Measurements from ENCODE around the gene TMEM200C.

The TMEM200C gene

DNA sequence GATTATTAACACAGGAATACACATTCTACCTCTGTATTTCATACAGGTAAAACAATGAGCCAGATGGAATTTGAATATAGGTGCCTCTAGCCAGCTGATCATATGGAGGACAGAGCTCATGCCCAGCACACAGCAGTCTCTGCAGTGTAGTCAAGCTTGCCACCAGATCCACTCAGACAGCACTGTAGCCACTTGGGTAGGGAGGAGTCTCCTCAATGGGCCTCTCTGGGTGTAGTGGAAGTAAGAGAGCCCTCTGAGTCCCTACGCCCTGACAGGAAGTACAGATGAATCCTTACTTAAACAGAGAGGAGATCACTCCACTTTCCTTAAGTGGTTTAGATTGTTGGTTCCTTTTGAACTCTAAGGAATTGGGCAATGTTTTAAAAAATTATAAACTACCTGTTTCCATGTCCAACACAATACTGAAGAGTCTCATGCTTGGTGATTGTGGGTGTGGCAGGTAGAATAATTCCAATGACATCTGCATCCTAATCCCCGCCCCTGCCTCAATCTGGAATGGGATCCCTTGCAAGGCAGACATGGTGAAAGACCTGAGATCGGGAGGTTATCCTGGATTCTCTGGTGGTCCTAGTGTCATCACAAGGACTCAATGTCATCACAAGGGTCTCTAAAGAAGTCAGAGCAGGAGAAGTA lies 23.0 kb upstream of the TMEM200C start:
- DNase-seq (ENCODE audit: insufficient read length, low spot score) (no peak), FAIRE-seq (no peak)
- no peak for TF ChIP-seq POU2F2 (IDR thresholded peaks at IDR 0.05; ENCODE audit: low read depth, low read length)
- TF ChIP-seq PAX5 (IDR thresholded peaks at IDR 0.05; ENCODE audit: insufficient read depth, low read length, severe bottlenecking), result no peak
- no peak for TF ChIP-seq TAF1 (IDR thresholded peaks at IDR 0.05; ENCODE audit: low read depth, low read length)
- TF ChIP-seq SPI1 (IDR thresholded peaks at IDR 0.05; ENCODE audit: low read depth, low read length), result no peak
- TF ChIP-seq POLR2AphosphoS5 (IDR thresholded peaks at IDR 0.05; ENCODE audit: low read depth, low read length), result no peak
- no peak for TF ChIP-seq POLR2A (IDR thresholded peaks at IDR 0.05; ENCODE audit: low read depth, low read length)

DNA sequence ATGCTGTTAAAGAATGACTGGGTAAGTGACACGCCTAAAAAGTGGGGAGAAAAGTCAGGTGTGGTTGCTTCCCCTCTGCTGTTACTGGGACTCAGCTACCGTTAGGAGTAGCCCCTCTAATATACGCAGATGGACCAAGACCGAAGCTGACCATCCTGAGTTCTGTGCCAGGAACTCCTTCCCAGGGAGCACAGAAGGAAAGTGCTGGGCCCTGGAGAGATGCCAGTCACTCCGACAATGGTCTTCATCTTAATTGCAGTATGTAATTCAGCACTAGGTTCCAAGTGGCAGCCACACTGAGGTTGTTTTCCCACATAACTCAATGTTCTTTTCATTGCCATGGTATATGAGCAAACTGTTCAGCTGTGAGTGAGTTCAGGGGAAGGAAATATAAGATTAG lies 19.6 kb upstream of the TMEM200C start:
- no peak for FAIRE-seq
- no peak for TF ChIP-seq TAF1 (IDR thresholded peaks at IDR 0.05; ENCODE audit: low read depth, low read length)
- no peak for TF ChIP-seq POLR2AphosphoS5 (IDR thresholded peaks at IDR 0.05; ENCODE audit: low read depth, low read length)
- TF ChIP-seq POLR2A (IDR thresholded peaks at IDR 0.05; ENCODE audit: low read depth, low read length), result no peak
- TF ChIP-seq SPI1 (IDR thresholded peaks at IDR 0.05; ENCODE audit: low read depth, low read length), result no peak
- no peak for TF ChIP-seq PAX5 (IDR thresholded peaks at IDR 0.05; ENCODE audit: insufficient read depth, low read length, severe bottlenecking)
- TF ChIP-seq POU2F2 (IDR thresholded peaks at IDR 0.05; ENCODE audit: low read depth, low read length), result no peak
- no peak for DNase-seq (ENCODE audit: insufficient read length, low spot score)

DNA sequence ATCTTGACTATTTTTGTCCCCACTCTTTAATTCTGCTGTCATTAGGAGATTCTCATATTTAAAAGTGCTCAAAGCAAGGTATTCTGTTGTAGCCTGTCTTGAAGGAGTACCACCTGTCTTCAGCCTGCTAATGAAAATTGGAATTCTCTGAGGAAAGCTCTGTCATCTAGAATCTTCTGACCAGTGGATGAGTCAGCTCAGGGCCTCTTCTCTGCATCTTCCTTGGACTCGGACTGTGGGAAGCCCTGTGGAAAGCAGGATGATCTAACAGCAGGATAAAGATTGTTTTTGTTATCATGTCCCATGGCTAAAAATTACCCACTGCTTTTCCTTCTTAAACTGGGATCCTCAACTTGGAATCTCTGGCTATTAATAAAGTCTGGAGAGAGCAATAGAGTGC lies 18.7 kb upstream of the TMEM200C start:
- TF ChIP-seq SPI1 (IDR thresholded peaks at IDR 0.05; ENCODE audit: low read depth, low read length) (no peak), POLR2A (IDR thresholded peaks at IDR 0.05; ENCODE audit: low read depth, low read length) (no peak), POLR2AphosphoS5 (IDR thresholded peaks at IDR 0.05; ENCODE audit: low read depth, low read length) (no peak), TAF1 (IDR thresholded peaks at IDR 0.05; ENCODE audit: low read depth, low read length) (no peak), POU2F2 (IDR thresholded peaks at IDR 0.05; ENCODE audit: low read depth, low read length) (no peak), PAX5 (IDR thresholded peaks at IDR 0.05; ENCODE audit: insufficient read depth, low read length, severe bottlenecking) (no peak)
- no peak for DNase-seq (ENCODE audit: insufficient read length, low spot score)
- no peak for FAIRE-seq

DNA sequence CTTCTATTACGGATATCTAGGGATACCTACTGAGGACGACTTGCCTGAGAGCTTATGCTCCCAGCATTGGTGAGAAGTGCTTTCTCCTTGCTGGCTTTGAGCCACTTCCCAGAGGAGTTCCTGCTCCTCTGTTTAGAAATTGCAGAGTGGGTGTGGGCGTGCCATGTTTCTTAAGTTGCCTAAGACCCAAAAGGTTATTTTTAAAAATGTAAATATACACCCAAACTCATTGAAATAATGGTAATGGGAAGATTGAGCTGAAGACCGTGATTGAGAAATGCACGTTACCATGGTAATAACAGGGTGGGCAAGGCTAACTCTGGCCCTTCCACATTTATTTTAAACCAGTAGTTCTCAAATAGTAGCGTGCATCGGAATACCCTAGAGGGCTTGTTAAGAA lies 17.2 kb upstream of the TMEM200C start:
- TF ChIP-seq POU2F2 (IDR thresholded peaks at IDR 0.05; ENCODE audit: low read depth, low read length) (no peak), POLR2AphosphoS5 (IDR thresholded peaks at IDR 0.05; ENCODE audit: low read depth, low read length) (no peak), TAF1 (IDR thresholded peaks at IDR 0.05; ENCODE audit: low read depth, low read length) (no peak), POLR2A (IDR thresholded peaks at IDR 0.05; ENCODE audit: low read depth, low read length) (no peak), PAX5 (IDR thresholded peaks at IDR 0.05; ENCODE audit: insufficient read depth, low read length, severe bottlenecking) (no peak), SPI1 (IDR thresholded peaks at IDR 0.05; ENCODE audit: low read depth, low read length) (no peak)
- DNase-seq (ENCODE audit: insufficient read length, low spot score), result no peak
- FAIRE-seq, result no peak

DNA sequence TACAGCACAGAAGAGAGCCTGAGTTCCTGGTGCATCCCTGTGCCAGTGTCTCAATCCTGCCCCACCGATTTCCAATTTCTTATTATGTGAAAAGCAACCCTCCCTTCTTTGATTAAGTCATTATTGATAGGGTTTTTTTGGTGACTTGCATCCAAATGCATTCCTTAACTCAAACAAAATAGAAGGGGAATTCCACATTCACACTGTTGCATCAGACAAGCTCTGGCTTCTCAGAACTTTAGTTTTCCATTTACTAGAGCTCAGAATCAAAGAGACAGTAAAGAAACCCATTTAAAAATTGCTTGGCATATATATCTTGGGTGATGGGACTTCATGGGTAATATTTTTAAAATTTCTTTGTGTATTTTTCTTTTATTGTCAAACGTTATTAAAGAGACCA lies 13.8 kb upstream of the TMEM200C start:
- no peak for TF ChIP-seq SPI1 (IDR thresholded peaks at IDR 0.05; ENCODE audit: low read depth, low read length)
- TF ChIP-seq POLR2AphosphoS5 (IDR thresholded peaks at IDR 0.05; ENCODE audit: low read depth, low read length), result no peak
- TF ChIP-seq POLR2A (IDR thresholded peaks at IDR 0.05; ENCODE audit: low read depth, low read length), result no peak
- no peak for TF ChIP-seq PAX5 (IDR thresholded peaks at IDR 0.05; ENCODE audit: insufficient read depth, low read length, severe bottlenecking)
- TF ChIP-seq POU2F2 (IDR thresholded peaks at IDR 0.05; ENCODE audit: low read depth, low read length), result no peak
- TF ChIP-seq TAF1 (IDR thresholded peaks at IDR 0.05; ENCODE audit: low read depth, low read length), result no peak
- no peak for DNase-seq (ENCODE audit: insufficient read length, low spot score)
- FAIRE-seq, result no peak

DNA sequence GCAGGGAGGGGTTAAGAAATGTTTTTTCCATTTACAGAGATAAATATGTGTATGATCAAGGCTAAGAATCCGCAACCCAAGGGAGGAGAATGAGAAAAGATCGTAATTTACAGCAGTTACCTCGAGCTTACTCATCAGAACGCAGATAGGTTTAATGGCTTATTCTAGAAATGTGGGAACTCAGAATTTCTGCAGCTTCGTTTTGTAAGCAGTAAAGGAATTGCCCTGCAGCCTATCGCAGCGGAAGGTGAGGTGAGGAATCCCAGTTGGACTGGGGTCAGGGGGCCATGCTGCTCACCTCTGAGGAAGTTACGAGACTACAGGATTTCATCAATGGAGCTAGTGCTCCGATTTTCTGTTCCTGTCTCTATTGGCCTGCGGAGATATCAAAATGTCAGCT lies 8.1 kb upstream of the TMEM200C start:
- FAIRE-seq (no peak), DNase-seq (ENCODE audit: insufficient read length, low spot score) (no peak)
- TF ChIP-seq TAF1 (IDR thresholded peaks at IDR 0.05; ENCODE audit: low read depth, low read length), result no peak
- TF ChIP-seq POU2F2 (IDR thresholded peaks at IDR 0.05; ENCODE audit: low read depth, low read length), result no peak
- no peak for TF ChIP-seq SPI1 (IDR thresholded peaks at IDR 0.05; ENCODE audit: low read depth, low read length)
- TF ChIP-seq POLR2AphosphoS5 (IDR thresholded peaks at IDR 0.05; ENCODE audit: low read depth, low read length), result no peak
- TF ChIP-seq PAX5 (IDR thresholded peaks at IDR 0.05; ENCODE audit: insufficient read depth, low read length, severe bottlenecking), result no peak
- TF ChIP-seq POLR2A (IDR thresholded peaks at IDR 0.05; ENCODE audit: low read depth, low read length), result no peak

DNA sequence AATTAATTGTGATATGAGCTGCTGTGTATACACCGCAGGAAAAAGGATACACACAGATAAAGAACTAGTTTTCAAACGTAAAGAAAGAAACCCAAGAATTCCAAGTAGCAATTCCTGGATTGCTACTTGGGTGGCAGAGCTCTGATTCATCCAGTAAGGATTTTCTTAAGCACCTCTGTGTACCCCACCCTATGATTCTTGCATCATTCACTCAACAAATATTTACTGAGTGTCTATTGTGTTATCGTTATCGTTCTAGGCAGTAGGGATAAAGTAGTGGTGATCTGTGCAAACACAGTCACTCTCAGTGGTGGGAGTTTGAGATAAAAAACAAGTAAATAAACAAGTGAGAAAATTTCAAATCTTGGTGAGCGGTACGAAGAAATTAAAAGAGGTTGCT lies 4.9 kb upstream of the TMEM200C start:
- DNase-seq (ENCODE audit: insufficient read length, low spot score) (no peak), FAIRE-seq (no peak)
- TF ChIP-seq TAF1 (IDR thresholded peaks at IDR 0.05; ENCODE audit: low read depth, low read length) (no peak), SPI1 (IDR thresholded peaks at IDR 0.05; ENCODE audit: low read depth, low read length) (no peak), PAX5 (IDR thresholded peaks at IDR 0.05; ENCODE audit: insufficient read depth, low read length, severe bottlenecking) (no peak), POLR2AphosphoS5 (IDR thresholded peaks at IDR 0.05; ENCODE audit: low read depth, low read length) (no peak), POU2F2 (IDR thresholded peaks at IDR 0.05; ENCODE audit: low read depth, low read length) (no peak), POLR2A (IDR thresholded peaks at IDR 0.05; ENCODE audit: low read depth, low read length) (no peak)

DNA sequence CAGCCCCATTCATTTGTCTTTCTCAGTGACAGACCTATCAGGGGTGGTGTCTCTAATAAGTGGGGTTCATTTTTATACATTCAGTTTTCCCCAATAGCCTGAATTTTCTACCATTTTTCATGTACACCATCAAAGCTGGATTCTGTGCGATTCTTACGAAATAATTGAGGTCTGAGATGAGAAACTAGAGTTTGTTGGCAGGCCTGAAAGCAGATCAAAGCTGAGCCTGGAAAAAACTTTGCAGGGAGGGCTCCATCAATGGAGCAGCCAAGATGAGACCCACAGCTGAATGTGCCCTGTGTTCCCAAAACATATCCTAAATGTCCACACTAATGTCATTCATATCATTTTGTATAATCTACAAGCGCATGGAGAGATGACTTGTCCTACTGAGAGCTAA lies 4.5 kb upstream of the TMEM200C start:
- FAIRE-seq (no peak), DNase-seq (ENCODE audit: insufficient read length, low spot score) (no peak)
- TF ChIP-seq PAX5 (IDR thresholded peaks at IDR 0.05; ENCODE audit: insufficient read depth, low read length, severe bottlenecking) (no peak), SPI1 (IDR thresholded peaks at IDR 0.05; ENCODE audit: low read depth, low read length) (no peak), POLR2A (IDR thresholded peaks at IDR 0.05; ENCODE audit: low read depth, low read length) (no peak), POLR2AphosphoS5 (IDR thresholded peaks at IDR 0.05; ENCODE audit: low read depth, low read length) (no peak), POU2F2 (IDR thresholded peaks at IDR 0.05; ENCODE audit: low read depth, low read length) (no peak), TAF1 (IDR thresholded peaks at IDR 0.05; ENCODE audit: low read depth, low read length) (no peak)

DNA sequence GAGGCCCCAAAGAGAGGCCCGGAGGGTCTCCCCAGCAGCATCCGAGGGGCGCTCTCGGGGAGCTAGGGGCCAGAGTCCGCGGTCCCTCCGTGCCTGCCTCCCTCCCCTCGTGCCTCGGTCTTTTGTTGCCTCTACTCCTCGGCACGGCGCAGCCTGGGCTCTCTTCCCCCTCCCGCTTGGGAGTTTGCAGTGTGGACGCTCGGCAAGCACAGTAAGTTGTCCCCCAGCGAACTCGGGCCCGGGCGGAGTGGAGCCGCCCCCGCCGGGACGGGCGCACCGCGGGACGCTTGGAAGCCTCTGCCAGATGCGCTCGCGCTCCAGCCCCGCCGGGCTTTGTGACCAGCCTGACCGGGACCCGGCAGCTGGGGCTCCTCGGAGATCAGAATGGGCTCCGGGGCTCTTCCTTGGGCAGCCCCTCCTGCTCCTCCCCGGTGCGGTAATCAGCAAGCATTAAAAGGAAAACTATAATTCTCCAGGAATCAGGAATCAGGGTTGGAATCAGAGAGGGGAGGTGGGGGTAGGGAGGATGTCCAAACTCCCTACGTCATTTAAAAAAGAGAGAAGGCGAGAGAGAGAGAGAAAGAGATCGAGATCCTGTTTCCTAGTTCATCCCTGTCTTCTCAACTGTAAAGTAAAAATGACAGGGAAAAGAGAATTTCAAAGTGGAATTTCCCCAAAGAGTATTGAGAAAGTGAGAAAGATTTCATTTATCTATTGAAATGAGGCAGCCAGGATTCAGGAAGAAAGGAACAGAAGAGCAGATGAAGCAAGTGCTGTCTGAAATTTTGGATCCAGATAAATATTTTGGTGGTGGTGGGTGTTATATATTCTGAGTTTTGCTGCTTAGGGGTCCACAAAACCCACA lies 786 bp upstream of the TMEM200C start:
- FAIRE-seq (no peak), DNase-seq (ENCODE audit: insufficient read length, low spot score) (no peak)
- TF ChIP-seq POU2F2 (IDR thresholded peaks at IDR 0.05; ENCODE audit: low read depth, low read length), result no peak
- no peak for TF ChIP-seq TAF1 (IDR thresholded peaks at IDR 0.05; ENCODE audit: low read depth, low read length)
- no peak for TF ChIP-seq POLR2AphosphoS5 (IDR thresholded peaks at IDR 0.05; ENCODE audit: low read depth, low read length)
- TF ChIP-seq PAX5 (IDR thresholded peaks at IDR 0.05; ENCODE audit: insufficient read depth, low read length, severe bottlenecking), result no peak
- TF ChIP-seq POLR2A (IDR thresholded peaks at IDR 0.05; ENCODE audit: low read depth, low read length), result no peak

All from GM12891 (cell line).